Stimulated activated CD8-positive, alpha-beta memory T cell treated with anti-CD3 and anti-CD28 coated beads, Interleukin-7, amount 100 ng/mL, for 4 hours (primary cell): ENCODE measurements around the gene TBL1XR1.
"Not testable (repeated sequence)": the region's sequence is repeated elsewhere in the genome, so short reads cannot be mapped to it uniquely, and the experiment has no call there.

Source experiments
- DNase-seq, 2 donors: peaks; one replicate each; pipeline ENCODE4 v3.0.0-alpha.2; 2020; ENCODE audit warnings: low read depth in 2 of 2

TBL1XR1 gene

DNA sequence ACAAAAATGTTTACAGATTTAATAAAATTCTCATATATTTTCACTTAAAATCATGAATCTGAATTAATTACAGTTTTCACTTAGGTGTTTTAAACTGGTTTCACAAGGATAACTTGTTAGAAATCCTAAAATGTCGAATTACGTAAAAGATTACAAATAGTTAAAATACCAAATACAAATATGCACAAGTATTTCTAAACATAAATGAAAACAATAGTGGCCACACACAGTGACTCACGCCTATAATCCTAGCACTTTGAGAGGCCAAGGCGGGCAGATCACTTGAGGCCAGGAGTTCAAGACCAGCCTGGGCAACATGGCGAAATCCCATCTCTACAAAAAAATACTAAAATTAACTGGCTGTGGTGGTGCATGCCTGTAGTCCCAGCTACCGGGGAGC, 10.9 kb upstream of the TBL1XR1 start:
- no peak for DNase-seq

DNA sequence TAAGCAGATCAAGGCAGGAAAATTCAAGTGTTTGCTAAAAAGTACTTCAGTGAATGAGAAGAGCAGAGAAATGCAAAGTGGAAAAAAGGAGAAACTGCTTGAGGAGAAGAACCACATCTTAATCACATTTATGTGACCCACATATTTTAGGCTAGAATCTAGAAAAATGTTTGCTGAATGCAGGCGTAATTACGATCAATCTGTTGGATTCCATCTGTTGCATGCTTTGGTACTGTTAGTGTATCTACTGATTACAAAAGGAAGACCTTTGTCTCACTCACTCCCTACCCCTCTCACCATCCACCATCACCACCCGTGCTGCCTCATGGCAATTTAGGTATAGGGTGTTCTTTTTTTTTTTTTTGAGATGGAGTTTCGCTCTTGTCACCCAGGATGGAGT, 9.7 kb upstream of the TBL1XR1 start:
- DNase-seq, result no peak

- DNase-seq, result no peak
These were observed 6.6 kb upstream of the TBL1XR1 start for GRCh38 chr3:177203689-177204395.

- not testable (repeated sequence) for DNase-seq
These were observed 5.7 kb upstream of the TBL1XR1 start for GRCh38 chr3:177203016-177203415.

GRCh38 chr3:177201700-177202397, 4.6 kb upstream of the TBL1XR1 start:
- DNase-seq, result peak; percentile 35 to 53

DNA sequence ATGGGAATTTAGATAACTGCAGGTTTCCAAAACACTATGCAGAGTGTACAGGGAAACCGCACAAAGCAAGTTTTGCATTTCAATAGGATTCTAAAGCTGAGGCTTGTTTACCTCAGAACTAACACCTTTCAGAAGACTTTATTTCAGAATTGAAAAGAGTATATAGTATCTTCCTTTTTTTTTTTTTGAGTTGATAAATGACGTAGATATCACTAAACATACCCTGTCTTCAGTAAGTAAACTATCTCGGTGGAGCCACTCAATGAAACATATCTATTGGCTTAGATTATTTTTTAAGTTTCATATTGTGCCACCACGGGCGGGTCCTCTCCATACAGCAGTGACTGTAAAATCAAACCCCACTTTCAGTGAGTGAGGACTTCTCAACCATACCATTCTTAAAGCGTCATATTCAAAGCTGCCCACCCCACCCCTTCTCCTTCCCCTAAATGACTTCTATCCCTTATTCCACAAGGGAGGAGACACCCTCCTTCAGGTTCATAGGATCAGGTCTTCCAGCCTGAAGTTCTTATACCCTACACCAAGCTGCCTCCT, 2.0 kb upstream of the TBL1XR1 start:
- no peak for DNase-seq

- no peak for DNase-seq
These were observed 612 bp upstream of the TBL1XR1 start for GRCh38 chr3:177197727-177198460.

GRCh38 chr3:177196456-177197040, 734 bp downstream of the TBL1XR1 start:
- DNase-seq, result peak in 1 of 2 donors; percentile 34

GRCh38 chr3:177196008-177196455, 1.2 kb downstream of the TBL1XR1 start:
- DNase-seq, result no peak

DNA sequence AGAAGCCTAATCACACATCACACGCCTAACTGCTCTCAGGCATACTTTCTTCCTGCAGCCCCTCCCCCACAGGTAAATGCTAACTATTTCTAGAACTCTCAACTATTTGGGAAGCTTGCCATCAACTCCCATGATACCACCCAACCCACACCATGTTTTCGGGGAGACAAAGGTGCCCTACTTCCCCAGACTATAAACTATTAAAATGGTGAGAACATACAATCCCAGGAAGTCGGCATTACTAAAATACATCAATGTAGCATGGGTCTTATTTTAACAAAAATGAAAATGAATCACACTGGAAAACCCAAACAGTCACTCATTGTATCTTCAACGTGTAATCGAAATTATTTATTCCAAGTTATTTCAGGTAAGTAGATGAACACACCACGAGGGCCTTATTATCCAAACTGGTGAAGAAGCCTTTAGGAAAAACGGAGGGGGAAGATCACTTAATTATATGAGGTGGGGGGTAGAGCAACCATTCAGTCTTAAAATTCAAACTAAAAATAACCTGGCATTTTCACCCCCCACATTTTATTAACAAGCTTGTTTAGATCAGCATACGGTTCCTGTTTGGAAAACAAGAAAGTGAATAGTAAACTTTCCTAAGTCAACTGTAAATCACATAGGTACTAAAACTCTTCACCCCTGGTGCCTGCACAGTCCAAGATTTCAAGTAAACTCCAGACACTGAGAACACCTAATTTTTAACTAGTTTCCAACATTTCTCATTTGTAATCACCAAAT, 1.9 kb downstream of the TBL1XR1 start:
- no peak for DNase-seq

- no peak for DNase-seq
These were observed 3.0 kb downstream of the TBL1XR1 start for GRCh38 chr3:177194299-177194698.

GRCh38 chr3:177193688-177194268, 3.5 kb downstream of the TBL1XR1 start:
- DNase-seq, result no peak

GRCh38 chr3:177193275-177193674, 4.0 kb downstream of the TBL1XR1 start:
- DNase-seq, result not testable (repeated sequence)

DNA sequence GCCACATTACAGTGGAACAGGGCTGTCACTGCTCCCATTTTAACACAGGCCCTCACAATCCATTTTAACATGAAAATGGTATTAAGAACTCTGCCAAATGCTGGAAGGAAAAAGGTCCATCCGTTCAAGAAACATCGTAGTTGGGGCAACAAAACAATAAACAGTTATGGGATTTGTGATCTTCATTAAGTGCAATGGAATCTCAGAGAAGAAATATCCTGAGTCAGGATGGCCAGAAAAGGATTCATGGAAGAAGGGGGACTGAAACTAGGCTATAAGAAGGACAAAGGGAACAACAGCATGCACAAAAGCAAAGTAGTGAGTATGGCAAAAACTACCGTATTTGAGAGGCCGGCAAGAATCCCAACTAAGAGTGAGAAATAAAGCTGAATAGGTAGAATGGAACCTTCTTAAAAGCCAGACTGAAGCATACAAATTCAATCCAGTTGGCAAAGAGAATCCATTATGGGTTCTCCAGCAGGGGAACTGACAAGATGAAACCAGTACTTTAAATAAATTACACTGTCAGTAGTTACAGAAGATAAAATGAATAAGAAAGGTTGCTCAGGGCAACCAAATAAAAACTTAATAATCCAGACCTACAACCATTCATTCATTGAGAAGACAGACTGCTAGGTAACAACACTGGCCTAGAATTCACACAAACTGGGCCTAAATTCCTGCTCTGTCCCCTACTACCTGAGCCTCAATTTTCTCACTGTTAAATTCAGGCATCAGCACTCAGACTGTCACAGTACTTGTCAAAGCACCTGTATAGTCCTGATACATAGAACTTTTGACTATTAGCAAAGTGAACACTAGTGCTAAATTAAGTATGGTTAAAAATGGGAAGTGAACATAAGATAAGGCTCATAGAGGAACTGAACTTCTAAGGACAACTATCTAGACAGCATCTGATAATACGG, 6.3 kb downstream of the TBL1XR1 start:
- no peak for DNase-seq

DNA sequence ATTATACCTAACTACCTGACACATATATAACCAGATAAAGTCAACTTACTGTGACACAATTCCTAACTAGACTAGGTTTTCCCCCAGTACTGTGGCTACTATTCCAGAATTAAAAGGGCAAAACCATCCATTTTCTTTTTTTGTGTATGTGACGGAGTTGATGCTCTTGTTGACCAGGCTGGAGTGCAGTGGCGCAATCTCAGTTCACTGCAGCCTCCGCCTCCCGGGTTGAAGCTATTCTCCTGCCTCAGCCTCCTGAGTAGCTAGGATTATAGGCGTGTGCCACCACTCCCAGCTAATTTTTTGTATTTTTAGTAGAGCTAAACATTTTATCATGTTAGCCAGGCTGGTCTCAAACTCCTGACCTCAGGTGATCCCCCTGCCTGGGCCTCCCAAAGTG, 7.1 kb downstream of the TBL1XR1 start:
- not testable (repeated sequence) for DNase-seq

DNA sequence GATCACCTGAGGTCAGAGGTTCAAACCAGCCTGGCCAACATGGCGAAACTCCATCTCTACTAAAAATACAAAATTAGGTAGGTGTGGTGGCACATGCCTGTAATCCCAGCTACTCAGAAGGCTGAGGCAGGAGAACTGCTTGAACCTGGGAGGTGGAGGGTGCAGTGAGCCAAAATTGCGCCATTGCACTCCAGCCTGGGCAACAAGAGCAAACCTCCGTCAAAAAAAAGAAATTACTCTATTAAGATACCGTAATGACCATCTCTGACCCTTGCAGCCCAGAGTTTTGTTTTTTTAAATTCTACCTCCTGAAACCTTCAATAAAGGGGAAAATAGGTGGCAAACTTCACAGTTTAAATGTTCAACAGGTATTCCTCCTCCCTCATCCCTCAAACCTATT, 9.0 kb downstream of the TBL1XR1 start:
- DNase-seq, result not testable (repeated sequence)

GRCh38 chr3:177186306-177186705, 11.0 kb downstream of the TBL1XR1 start:
- DNase-seq, result no peak

DNA sequence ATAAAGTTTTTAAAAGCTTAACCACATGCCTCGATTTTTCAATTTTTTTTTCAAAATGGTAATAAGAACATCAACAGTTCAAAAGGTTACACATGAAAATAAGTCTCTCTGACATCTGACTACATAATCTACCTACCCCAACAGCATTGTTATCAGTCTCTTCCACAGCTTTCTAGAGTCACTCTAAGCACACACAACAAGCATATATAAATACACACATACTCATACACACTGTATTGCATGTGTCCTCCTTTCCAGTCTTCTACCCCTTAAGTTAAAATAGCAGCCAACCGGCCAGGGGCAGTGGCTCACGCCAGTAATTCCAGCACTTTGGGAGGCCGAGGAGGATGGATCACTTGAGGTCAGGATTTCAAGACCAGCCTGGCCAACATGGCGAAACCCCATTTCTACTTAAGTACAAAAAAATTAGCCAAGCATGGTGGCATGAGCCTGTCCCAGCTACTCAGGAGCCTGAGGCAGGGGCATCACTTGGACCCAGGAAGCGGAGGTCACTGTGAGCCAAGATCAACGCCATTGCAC, 12.2 kb downstream of the TBL1XR1 start:
- no peak for DNase-seq

DNA sequence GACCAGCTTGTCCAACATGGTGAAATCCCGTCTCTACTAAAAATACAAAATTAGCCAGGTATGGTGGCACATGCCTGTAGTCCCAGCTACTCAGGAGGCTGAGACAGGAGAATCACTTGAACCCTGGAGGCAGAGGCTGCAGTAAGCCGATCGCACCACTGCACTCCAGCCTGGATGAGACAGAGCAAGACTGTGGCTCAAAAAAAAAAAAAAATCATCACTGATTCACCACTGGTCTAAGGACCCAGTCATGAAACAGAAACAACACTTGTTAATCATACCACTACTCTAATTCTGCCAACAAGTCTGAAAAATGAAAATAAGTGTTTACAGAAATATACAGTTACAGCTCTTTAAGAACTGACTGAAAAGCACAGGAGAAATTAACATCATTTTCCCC, 12.7 kb downstream of the TBL1XR1 start:
- DNase-seq, result not testable (repeated sequence)
